ENCODE data around the gene VTA1. TPM values are rescaled to one million over a fixed set of nuclear protein-coding genes. Genes with fewer than 3 reads are reported as not detected.

The VTA1 gene
- polyA plus RNA-seq, 1 of the 3 experiments (the other 2 are of a cell fraction) = 60.1 TPM

DNA sequence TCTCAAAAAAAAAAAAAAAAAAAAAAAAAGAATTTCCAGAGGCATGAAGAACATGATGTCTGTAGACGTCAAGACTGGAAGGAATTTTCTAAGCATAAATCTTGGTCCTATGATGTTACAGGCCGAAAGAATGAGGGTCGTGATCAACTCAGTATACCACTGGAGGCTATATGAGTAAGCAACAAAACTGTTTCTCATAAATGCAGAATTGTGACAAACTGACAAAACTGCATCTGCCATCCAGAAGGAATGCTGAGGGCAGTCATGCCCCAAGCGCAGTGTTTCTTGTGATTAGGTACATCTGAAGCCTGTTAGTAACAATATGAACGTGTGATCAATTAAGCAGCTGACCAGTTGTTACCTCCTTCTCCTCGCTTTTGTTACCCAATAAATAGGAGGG lies 111.2 kb downstream of the VTA1 start:
- DNase-seq = no peak
- Histone ChIP-seq H3K4me3 (ENCODE audit: low read depth in 2 of 2, low read length in 1 of 2) (no peak overlapping the region), H4K20me1 (ENCODE audit: insufficient read depth) (no peaks in the 10 kb centered on the region), H3K4me1 (ENCODE audit: control insufficient read depth in 1 of 2, insufficient read depth in 2 of 2, low read depth in 1 of 2, low read length in 1 of 2) (no peaks in the 10 kb centered on the region), H3K9ac (no peak overlapping the region), H3K9me2 (no peaks in the 10 kb centered on the region), H3K27me3 (ENCODE audit: insufficient read depth) (no peaks in the 10 kb centered on the region), H3K79me2 (ENCODE audit: insufficient read depth) (no peaks in the 10 kb centered on the region), H3K4me2 (no peak overlapping the region), H3K36me3 (replicated peaks in 1 of 2; ENCODE audit: control insufficient read depth in 1 of 2, insufficient read depth in 2 of 2, low read length in 1 of 2) (no peaks in the 10 kb centered on the region), H3K9me3 (no peaks in the 10 kb centered on the region), H3F3A (replicated peaks; ENCODE audit: insufficient read depth) (no peaks in the 10 kb centered on the region), H2AFZ (ENCODE audit: low read depth) (no peak overlapping the region), H3K27ac (ENCODE audit: low read depth in 2 of 2, low read length in 1 of 2) (no peak overlapping the region)
- POLR2A ChIA-PET = no interaction called here
- TF ChIP-seq MEF2A (IDR thresholded peaks at IDR 0.05; ENCODE audit: borderline replicate concordance, low read depth) (no peak), MXI1 (IDR thresholded peaks at IDR 0.05; ENCODE audit: low read depth, low read length) (no peak), TCF12 (IDR thresholded peaks at IDR 0.05) (no peak), EZH2phosphoT487 (IDR thresholded peaks at IDR 0.05; ENCODE audit: borderline replicate concordance, low read depth) (no peak), RAD21 (IDR thresholded peaks at IDR 0.05; ENCODE audit: low read length) (no peak), TAF1 (IDR thresholded peaks at IDR 0.05; ENCODE audit: borderline replicate concordance, low read depth, low read length) (no peak), EP300 (IDR thresholded peaks at IDR 0.05; ENCODE audit: borderline replicate concordance in 1 of 2, low read depth in 1 of 2, low read length in 1 of 2) (no peak), SMC3 (IDR thresholded peaks at IDR 0.05; ENCODE audit: low read depth, low read length) (no peak), SIN3A (IDR thresholded peaks at IDR 0.05; ENCODE audit: borderline replicate concordance, low read depth, low read length) (no peak), TEAD4 (IDR thresholded peaks at IDR 0.05; ENCODE audit: borderline replicate concordance, insufficient read depth) (no peak), CHD2 (IDR thresholded peaks at IDR 0.05; ENCODE audit: low read length, partially characterized antibody) (no peak), FOXJ3 (CRISPR knock-in tag; IDR thresholded peaks at IDR 0.05) (no peak), POLR2AphosphoS5 (IDR thresholded peaks at IDR 0.05; ENCODE audit: low read depth, low read length) (no peak)
- TF ChIP-seq, protein P1, sequence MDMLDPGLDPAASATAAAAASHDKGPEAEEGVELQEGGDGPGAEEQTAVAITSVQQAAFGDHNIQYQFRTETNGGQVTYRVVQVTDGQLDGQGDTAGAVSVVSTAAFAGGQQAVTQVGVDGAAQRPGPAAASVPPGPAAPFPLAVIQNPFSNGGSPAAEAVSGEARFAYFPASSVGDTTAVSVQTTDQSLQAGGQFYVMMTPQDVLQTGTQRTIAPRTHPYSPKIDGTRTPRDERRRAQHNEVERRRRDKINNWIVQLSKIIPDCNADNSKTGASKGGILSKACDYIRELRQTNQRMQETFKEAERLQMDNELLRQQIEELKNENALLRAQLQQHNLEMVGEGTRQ (IDR thresholded peaks at IDR 0.05; ENCODE audit: borderline replicate concordance, low read depth, low read length) = no peak
- TF ChIP-seq, protein P2, sequence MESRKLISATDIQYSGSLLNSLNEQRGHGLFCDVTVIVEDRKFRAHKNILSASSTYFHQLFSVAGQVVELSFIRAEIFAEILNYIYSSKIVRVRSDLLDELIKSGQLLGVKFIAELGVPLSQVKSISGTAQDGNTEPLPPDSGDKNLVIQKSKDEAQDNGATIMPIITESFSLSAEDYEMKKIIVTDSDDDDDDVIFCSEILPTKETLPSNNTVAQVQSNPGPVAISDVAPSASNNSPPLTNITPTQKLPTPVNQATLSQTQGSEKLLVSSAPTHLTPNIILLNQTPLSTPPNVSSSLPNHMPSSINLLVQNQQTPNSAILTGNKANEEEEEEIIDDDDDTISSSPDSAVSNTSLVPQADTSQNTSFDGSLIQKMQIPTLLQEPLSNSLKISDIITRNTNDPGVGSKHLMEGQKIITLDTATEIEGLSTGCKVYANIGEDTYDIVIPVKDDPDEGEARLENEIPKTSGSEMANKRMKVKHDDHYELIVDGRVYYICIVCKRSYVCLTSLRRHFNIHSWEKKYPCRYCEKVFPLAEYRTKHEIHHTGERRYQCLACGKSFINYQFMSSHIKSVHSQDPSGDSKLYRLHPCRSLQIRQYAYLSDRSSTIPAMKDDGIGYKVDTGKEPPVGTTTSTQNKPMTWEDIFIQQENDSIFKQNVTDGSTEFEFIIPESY (IDR thresholded peaks at IDR 0.05; ENCODE audit: borderline replicate concordance, low read depth) = no peak
- TF ChIP-seq, protein P3, sequence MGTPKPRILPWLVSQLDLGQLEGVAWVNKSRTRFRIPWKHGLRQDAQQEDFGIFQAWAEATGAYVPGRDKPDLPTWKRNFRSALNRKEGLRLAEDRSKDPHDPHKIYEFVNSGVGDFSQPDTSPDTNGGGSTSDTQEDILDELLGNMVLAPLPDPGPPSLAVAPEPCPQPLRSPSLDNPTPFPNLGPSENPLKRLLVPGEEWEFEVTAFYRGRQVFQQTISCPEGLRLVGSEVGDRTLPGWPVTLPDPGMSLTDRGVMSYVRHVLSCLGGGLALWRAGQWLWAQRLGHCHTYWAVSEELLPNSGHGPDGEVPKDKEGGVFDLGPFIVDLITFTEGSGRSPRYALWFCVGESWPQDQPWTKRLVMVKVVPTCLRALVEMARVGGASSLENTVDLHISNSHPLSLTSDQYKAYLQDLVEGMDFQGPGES (IDR thresholded peaks at IDR 0.05; ENCODE audit: low read depth, low read length) = no peak
- TF ChIP-seq, protein P4, sequence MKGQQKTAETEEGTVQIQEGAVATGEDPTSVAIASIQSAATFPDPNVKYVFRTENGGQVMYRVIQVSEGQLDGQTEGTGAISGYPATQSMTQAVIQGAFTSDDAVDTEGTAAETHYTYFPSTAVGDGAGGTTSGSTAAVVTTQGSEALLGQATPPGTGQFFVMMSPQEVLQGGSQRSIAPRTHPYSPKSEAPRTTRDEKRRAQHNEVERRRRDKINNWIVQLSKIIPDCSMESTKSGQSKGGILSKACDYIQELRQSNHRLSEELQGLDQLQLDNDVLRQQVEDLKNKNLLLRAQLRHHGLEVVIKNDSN (IDR thresholded peaks at IDR 0.05; ENCODE audit: borderline replicate concordance, low read depth) = no peak
- TF ChIP-seq, protein P5, sequence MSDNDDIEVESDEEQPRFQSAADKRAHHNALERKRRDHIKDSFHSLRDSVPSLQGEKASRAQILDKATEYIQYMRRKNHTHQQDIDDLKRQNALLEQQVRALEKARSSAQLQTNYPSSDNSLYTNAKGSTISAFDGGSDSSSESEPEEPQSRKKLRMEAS (IDR thresholded peaks at IDR 0.05; ENCODE audit: low read depth) = no peak
- 36% methylated on average over 6 of the region's 6 CpGs for WGBS (ENCODE audit: low lambda C conversion rate)
- CTCF ChIA-PET = no interaction called here
